Stimulated activated memory B cell treated with anti-CD40 and anti-IgM and Interleukin-4, amounts not matched to agents 10 μg/mL and 1 μg/mL and 100 μg/mL, for 72 hours (primary cell): Measurements from ENCODE around the gene USP31.

Source experiments
- ATAC-seq: fragments of 150-1000 bp; cut with Tn5 transposase; 2 replicates; pipeline ENCODE4 v1.10.0; 2021
- H3K27ac Mint-ChIP-seq: one replicate; pipeline ENCODE4 v1.8.0; 2022; ENCODE audit warnings: mild to moderate bottlenecking, mixed read lengths
- H3K27me3 Mint-ChIP-seq: one replicate; pipeline ENCODE4 v1.8.0; 2022; ENCODE audit warnings: mixed read lengths
- H3K36me3 Mint-ChIP-seq: one replicate; pipeline ENCODE4 v1.8.0; 2022; ENCODE audit warnings: mixed read lengths
- H3K4me1 Mint-ChIP-seq: one replicate; pipeline ENCODE4 v1.8.0; 2022; ENCODE audit warnings: mixed read lengths
- H3K4me3 Mint-ChIP-seq: one replicate; pipeline ENCODE4 v1.8.0; 2022; ENCODE audit warnings: mild to moderate bottlenecking, moderate library complexity, mixed read lengths
- H3K9me3 Mint-ChIP-seq: one replicate; pipeline ENCODE4 v1.8.0; 2022; ENCODE audit warnings: mixed read lengths

The USP31 gene

GRCh38 chr16:23020084-23020483 is 129.2 kb downstream of the USP31 start:
- Mint-ChIP-seq H3K27me3 (peaks cover 42% of the 10 kb centered on the region), H3K9me3 (peaks cover 3% of the 10 kb centered on the region), H3K4me1 (no peaks in the 10 kb centered on the region), H3K27ac (no peak overlapping the region), H3K4me3 (no peak overlapping the region), H3K36me3 (no peaks in the 10 kb centered on the region)
- no peak for ATAC-seq

GRCh38 chr16:23016368-23016767 is 132.9 kb downstream of the USP31 start:
- Mint-ChIP-seq H3K4me3 (no peak overlapping the region), H3K27me3 (peaks cover 23% of the 10 kb centered on the region), H3K4me1 (peaks cover 6% of the 10 kb centered on the region), H3K27ac (no peak overlapping the region), H3K9me3 (peaks cover 3% of the 10 kb centered on the region), H3K36me3 (no peaks in the 10 kb centered on the region)
- no peak for ATAC-seq

GRCh38 chr16:23015580-23015979 is 133.7 kb downstream of the USP31 start:
- peaks cover 6% of the 10 kb centered on the region for H3K4me1 Mint-ChIP-seq
- no peak for ATAC-seq

GRCh38 chr16:23014592-23014991 is 134.7 kb downstream of the USP31 start:
- Mint-ChIP-seq H3K4me1 (peaks cover 6% of the 10 kb centered on the region), H3K9me3 (no peaks in the 10 kb centered on the region), H3K36me3 (no peaks in the 10 kb centered on the region), H3K4me3 (no peak overlapping the region), H3K27ac (no peak overlapping the region), H3K27me3 (peaks cover 19% of the 10 kb centered on the region)
- ATAC-seq: no peak

More at GRCh38 chr16:23015580-23015979, 133.7 kb downstream of the USP31 start:
- Mint-ChIP-seq H3K9me3 (peaks cover 3% of the 10 kb centered on the region), H3K36me3 (no peaks in the 10 kb centered on the region), H3K27ac (no peak overlapping the region), H3K4me3 (no peak overlapping the region), H3K27me3 (peaks cover 19% of the 10 kb centered on the region)
